K562 (cell line): ENCODE data around the gene ARHGAP15. TPM values are rescaled to one million over a fixed set of nuclear protein-coding genes. Genes with fewer than 3 reads are reported as not detected.

Source experiments
- CREB1 ChIP-seq, 2 experiments: sonication (generic) in 1 of 2; formaldehyde crosslinking in 1 of 2; IDR thresholded peaks; 2 replicates each; pipeline versions ENCODE4 v1.6.1 to v1.8.0; 2012 to 2022; ENCODE audit warnings: inconsistent platforms in 1 of 2, mild to moderate bottlenecking in 1 of 2, missing genetic modification reagents in 1 of 2, moderate library complexity in 1 of 2
- FOSL1 ChIP-seq: fragments of 200-800 bp; sonication (Bioruptor generic); conservative IDR thresholded peaks from 2 replicates; pipeline ENCODE4 v1.6.1; 2016; ENCODE audit warnings: missing genetic modification characterization, missing compliant biosample characterization
- FOXM1 ChIP-seq, 2 experiments: fragments of 450-650 bp in 1 of 2; sonication (generic) in 1 of 2; formaldehyde crosslinking in 1 of 2; IDR thresholded peaks; 2 replicates each; pipeline versions ENCODE4 v1.6.1 to v1.9.0; 2017 to 2022; ENCODE audit warnings: low read depth in 2 of 2, mild to moderate bottlenecking in 2 of 2, missing genetic modification reagents in 1 of 2, moderate library complexity in 1 of 2
- MYBL2 ChIP-seq, 2 experiments: fragments of 450-650 bp in 1 of 2; sonication (generic) in 1 of 2; formaldehyde crosslinking in 1 of 2; IDR thresholded peaks; 2 replicates each; pipeline versions ENCODE4 v1.6.1 to v1.8.1; 2017 to 2022; ENCODE audit warnings: borderline replicate concordance in 1 of 2, inconsistent platforms in 1 of 2, low read depth in 1 of 2, mild to moderate bottlenecking in 1 of 2, missing genetic modification reagents in 1 of 2, moderate library complexity in 1 of 2
- VEZF1 ChIP-seq: fragments of 200-800 bp; sonication (Bioruptor generic); IDR thresholded peaks from 2 replicates; pipeline ENCODE4 v1.6.1; 2017; ENCODE audit warnings: missing genetic modification characterization, missing compliant biosample characterization
- ZNF830 ChIP-seq: fragments of 250-450 bp; sonication (Bioruptor Pico); IDR thresholded peaks from 2 replicates; pipeline ENCODE4 v1.5.0; 2021; ENCODE audit warnings: mild to moderate bottlenecking
- polyA plus RNA-seq, 8 experiments: library from polyadenylated mRNA; depleted of rRNA in 4 of 8; stranded (reverse) in 5 of 8; unstranded in 3 of 8; fragments of >200 nt; fragmentation: Nextera tagmentation in 2 of 8; fragmentation: Illumina TruSeq in 1 of 8; extraction: Ambion mirVana in 2 of 8; extraction: Trizol in 1 of 8; gene quantifications; 2 replicates each; pipeline versions ENCODE4 v1.2.1 to v1.2.3, GENCODE V29; 2011 to 2014; ENCODE audit warnings: inconsistent platforms in 1 of 8, missing spikeins in 1 of 8
- total RNA-seq, 7 experiments: library from RNA; depleted of rRNA in 6 of 7; stranded (reverse); fragments of >200 nt in 6 of 7; fragmentation: Illumina TruSeq in 2 of 7; extraction: Trizol in 2 of 7; gene quantifications; 2 replicates each; pipeline versions ENCODE4 v1.2.1 to v1.2.3, GENCODE V29; 2011 to 2021; ENCODE audit warnings: low replicate concordance in 1 of 7
- TF ChIP-seq, protein P1 (sequence below): sonication (generic); formaldehyde crosslinking; IDR thresholded peaks from 2 replicates; pipeline ENCODE4 v1.8.0; 2022; ENCODE audit warnings: mild to moderate bottlenecking, missing genetic modification reagents

Gene ARHGAP15
- total and polyA plus RNA-seq, 9 of the 15 experiments (the other 6 are each of a cell fraction or from before 2014, with no cell fraction given) = 1.5 to 17.9 (median 7.9) TPM

GRCh38 chr2:143501106-143501676, 372.0 kb downstream of the ARHGAP15 start (continued):
- TF ChIP-seq, protein P1, sequence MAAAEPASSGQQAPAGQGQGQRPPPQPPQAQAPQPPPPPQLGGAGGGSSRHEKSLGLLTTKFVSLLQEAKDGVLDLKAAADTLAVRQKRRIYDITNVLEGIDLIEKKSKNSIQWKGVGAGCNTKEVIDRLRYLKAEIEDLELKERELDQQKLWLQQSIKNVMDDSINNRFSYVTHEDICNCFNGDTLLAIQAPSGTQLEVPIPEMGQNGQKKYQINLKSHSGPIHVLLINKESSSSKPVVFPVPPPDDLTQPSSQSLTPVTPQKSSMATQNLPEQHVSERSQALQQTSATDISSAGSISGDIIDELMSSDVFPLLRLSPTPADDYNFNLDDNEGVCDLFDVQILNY (CRISPR knock-in tag) = no peak
- TF ChIP-seq ZNF830 (CRISPR knock-in tag) (no peak), CREB1 (IDR thresholded peaks at IDR 0.05) (no peak), CREB1 (CRISPR knock-in tag; IDR thresholded peaks at IDR 0.05) (no peak), FOSL1 (tag) (no peak), VEZF1 (CRISPR knock-in tag) (no peak), MYBL2 (IDR thresholded peaks at IDR 0.05; ENCODE audit: low read depth) (no peak), MYBL2 (CRISPR knock-in tag; IDR thresholded peaks at IDR 0.05; ENCODE audit: borderline replicate concordance) (no peak), FOXM1 (IDR thresholded peaks at IDR 0.05; ENCODE audit: low read depth) (no peak), FOXM1 (CRISPR knock-in tag; IDR thresholded peaks at IDR 0.05; ENCODE audit: low read depth) (no peak)
